Tibial nerve (tissue), 4 donors: Measurements from ENCODE around the gene CHD2.

Experiments
- CTCF ChIP-seq, 5 experiments: fragments of 200-600 bp in 3 of 5; fragments of 450-650 bp in 2 of 5; sonication (generic) in 3 of 5; IDR thresholded peaks; one replicate each; pipeline ENCODE4 v1.5.1; 2016 to 2019; ENCODE audit warnings: antibody characterized with exemption in 5 of 5, mild to moderate bottlenecking in 3 of 5, moderate library complexity in 2 of 5
- EP300 ChIP-seq, 2 donors: sonication (generic); formaldehyde crosslinking; IDR thresholded peaks; one replicate each; pipeline ENCODE4 v1.6.1; 2017; ENCODE audit warnings: antibody characterized with exemption in 2 of 2, mild to moderate bottlenecking in 1 of 2
- POLR2A ChIP-seq, 2 donors: fragments of 450-650 bp; IDR thresholded peaks; one replicate each; pipeline ENCODE4 v1.6.1; 2017; ENCODE audit warnings: antibody characterized with exemption in 2 of 2, mild to moderate bottlenecking in 2 of 2, moderate library complexity in 2 of 2

- TF ChIP-seq CTCF (IDR thresholded peaks at IDR 0.05) (no peak), POLR2A (IDR thresholded peaks at IDR 0.05) (no peak), EP300 (IDR thresholded peaks at IDR 0.05) (no peak)
Observed at GRCh38 chr15:92901995-92902394, 1.9 kb downstream of the CHD2 start.
